ENCODE results near the gene SLC15A1. TPM values are rescaled to one million over a fixed set of nuclear protein-coding genes. Genes with fewer than 3 reads are reported as not detected.

The SLC15A1 gene
- total and polyA plus RNA-seq, 8 donors, result 0.15 to 9.9 (median 0.19) TPM; not detected in 5

GRCh38 chr13:98657506-98658085 is 94.9 kb downstream of the SLC15A1 start:
- H3K27ac ChIP-seq, result no peak overlapping the region

GRCh38 chr13:98656223-98656622 is 96.2 kb downstream of the SLC15A1 start:
- WGBS, 5 donors, result 94 to 99% (median 96%) methylated on average over 3 of the region's 3 CpGs
- TF ChIP-seq POLR2A (IDR thresholded peaks at IDR 0.05), result no peak
- TF ChIP-seq EP300 (IDR thresholded peaks at IDR 0.05), result no peak
- TF ChIP-seq POLR2AphosphoS5 (IDR thresholded peaks at IDR 0.05), result no peak
- TF ChIP-seq CTCF (IDR thresholded peaks at IDR 0.05), result no peak
- Histone ChIP-seq H3K27ac (no peak overlapping the region), H3K4me1 (peaks cover 0 to 15% (median 4%) of the 10 kb centered on the region in 4 donors), H3K27me3 (no peaks in the 10 kb centered on the region), H3K9me3 (no peaks in the 10 kb centered on the region), H3K36me3 (no peaks in the 10 kb centered on the region), H3K4me3 (no peak overlapping the region)
- intact Hi-C loops (cut with DNase I; ENCODE audit: low total_unique reads), result loop anchor here (5.0 kb wide), 1 partner anchor 209 kb away; no protein-coding TSS in a partner anchor
- DNase-seq, result no peak

More at GRCh38 chr13:98657506-98658085, 94.9 kb downstream of the SLC15A1 start:
- DNase-seq, result no peak
- Histone ChIP-seq H3K4me3 (no peak overlapping the region), H3K27me3 (no peaks in the 10 kb centered on the region), H3K36me3 (no peaks in the 10 kb centered on the region), H3K9me3 (no peaks in the 10 kb centered on the region), H3K4me1 (peaks cover 0 to 9% (median 4%) of the 10 kb centered on the region in 4 donors)
- whole genome bisulfite sequencing, 5 donors, result 80 to 85% (median 84%) methylated on average over 8 of the region's 8 CpGs
- TF ChIP-seq CTCF (IDR thresholded peaks at IDR 0.05), result no peak
- no peak for TF ChIP-seq POLR2AphosphoS5 (IDR thresholded peaks at IDR 0.05)
- no peak for TF ChIP-seq EP300 (IDR thresholded peaks at IDR 0.05)
- no peak for TF ChIP-seq POLR2A (IDR thresholded peaks at IDR 0.05)
- intact Hi-C loops (cut with DNase I; ENCODE audit: low total_unique reads), result loop anchor here (5.0 kb wide), 1 partner anchor 210 kb away; no protein-coding TSS in a partner anchor

- H3K27me3 ChIP-seq, result no peaks in the 10 kb centered on the region
- H3K27ac ChIP-seq, result no peak overlapping the region
- 33 to 42% (median 37%) methylated on average over 8 to 9 of the region's 9 CpGs for WGBS, 5 donors
- intact Hi-C loops (cut with DNase I; ENCODE audit: low total_unique reads), result no loop called here
- no peaks in the 10 kb centered on the region for H3K9me3 ChIP-seq
- H3K4me3 ChIP-seq, result no peak overlapping the region
- peak; percentile 88 to 93 for DNase-seq
- TF ChIP-seq POLR2AphosphoS5 (IDR thresholded peaks at IDR 0.05) (peak in 2 of 3 donors; percentile 33 to 84), EP300 (IDR thresholded peaks at IDR 0.05) (no peak), POLR2A (IDR thresholded peaks at IDR 0.05) (no peak), CTCF (IDR thresholded peaks at IDR 0.05) (peak in 5 of 7 experiments; percentile 70 to 94 (median 89))
- peaks cover 4 to 42% (median 18%) of the 10 kb centered on the region in 4 donors for H3K4me1 ChIP-seq
- H3K36me3 ChIP-seq, result no peaks in the 10 kb centered on the region
Measured at GRCh38 chr13:98653463-98653985, 98.9 kb downstream of the SLC15A1 start.

GRCh38 chr13:98652721-98653462 is 99.6 kb downstream of the SLC15A1 start:
- intact Hi-C loops (cut with DNase I; ENCODE audit: low total_unique reads), result no loop called here
- Histone ChIP-seq H3K36me3 (no peaks in the 10 kb centered on the region), H3K27ac (no peak overlapping the region), H3K9me3 (no peaks in the 10 kb centered on the region), H3K4me1 (peaks cover 4 to 47% (median 21%) of the 10 kb centered on the region in 4 donors), H3K27me3 (no peaks in the 10 kb centered on the region), H3K4me3 (no peak overlapping the region)
- WGBS, 5 donors, result 41 to 45% (median 44%) methylated on average over 4 of the region's 4 CpGs
- TF ChIP-seq POLR2A (IDR thresholded peaks at IDR 0.05) (no peak), EP300 (IDR thresholded peaks at IDR 0.05) (no peak), POLR2AphosphoS5 (IDR thresholded peaks at IDR 0.05) (no peak), CTCF (IDR thresholded peaks at IDR 0.05) (no peak)
- no peak for DNase-seq
